Keratinocyte (primary cell): Measurements from ENCODE around the gene FBXL17. TPM values are rescaled to one million over a fixed set of nuclear protein-coding genes. Genes with fewer than 3 reads are reported as not detected.

ENCODE experiments used
- DNase-seq: peaks from one replicate; pipeline ENCODE4 v3.0.0-alpha.2; 2011; ENCODE audit warnings: low read depth, missing footprints, low spot score
- FAIRE-seq: peaks from 2 replicates; lab custom pipeline; 2011; peaks lifted over from hg19 to GRCh38; lab: Jason Lieb, UNC
- H2AFZ ChIP-seq: 2 replicates; pipeline ENCODE4 v1.6.0; 2012; ENCODE audit warnings: low read length, control low read depth, inconsistent platforms; ENCODE audit not compliant: control insufficient read depth
- H3K27ac ChIP-seq: 2 replicates; pipeline ENCODE4 v1.5.1; 2011; ENCODE audit warnings: low read length; ENCODE audit not compliant: control insufficient read depth, insufficient read depth
- H3K27me3 ChIP-seq: 3 replicates; pipeline ENCODE4 v1.6.0; 2011; ENCODE audit warnings: low read length; ENCODE audit not compliant: control insufficient read depth, insufficient read depth; ENCODE audit errors: extremely low read depth
- H3K36me3 ChIP-seq, 2 experiments: 2 replicates in 1 of 2; 3 replicates in 1 of 2; pipeline ENCODE4 v1.5.1; 2011; ENCODE audit warnings: low read length in 2 of 2, mild to moderate bottlenecking in 1 of 2; ENCODE audit not compliant: control insufficient read depth in 2 of 2, insufficient read depth in 2 of 2; ENCODE audit errors: extremely low read depth in 1 of 2
- H3K4me1 ChIP-seq: 3 replicates; pipeline ENCODE4 v1.5.1; 2011; ENCODE audit warnings: low read length; ENCODE audit not compliant: control insufficient read depth, insufficient read depth; ENCODE audit errors: extremely low read depth
- H3K4me2 ChIP-seq: 3 replicates; pipeline ENCODE4 v1.6.0; 2011; ENCODE audit warnings: low read depth, low read length; ENCODE audit not compliant: control insufficient read depth, insufficient read depth; ENCODE audit errors: extremely low read depth
- H3K4me3 ChIP-seq, 3 experiments: fragments of 200-600 bp in 1 of 3; sonication (generic) in 1 of 3; 2 replicates in 2 of 3; 3 replicates in 1 of 3; pipeline ENCODE4 v1.5.1; 2011 to 2016; ENCODE audit warnings: low read length in 3 of 3, mild to moderate bottlenecking in 3 of 3, control low read depth in 2 of 3, inconsistent platforms in 1 of 3, low read depth in 1 of 3, mixed read lengths in 1 of 3, mixed run types in 1 of 3, moderate library complexity in 1 of 3; ENCODE audit not compliant: control insufficient read depth in 2 of 3, insufficient read depth in 2 of 3; ENCODE audit errors: extremely low read depth in 1 of 3
- H3K79me2 ChIP-seq: 2 replicates; pipeline ENCODE4 v1.6.0; 2012; ENCODE audit warnings: low read length; ENCODE audit not compliant: control insufficient read depth, insufficient read depth
- H3K9ac ChIP-seq: 3 replicates; pipeline ENCODE4 v1.6.0; 2011; ENCODE audit warnings: low read length; ENCODE audit not compliant: control insufficient read depth, insufficient read depth; ENCODE audit errors: extremely low read depth
- H3K9me1 ChIP-seq: 3 replicates; pipeline ENCODE4 v1.6.0; 2011; ENCODE audit warnings: low read length; ENCODE audit not compliant: control insufficient read depth, insufficient read depth; ENCODE audit errors: extremely low read depth
- H3K9me3 ChIP-seq: 2 replicates; pipeline ENCODE4 v1.5.1; 2012; ENCODE audit warnings: low read depth, low read length; ENCODE audit not compliant: control insufficient read depth
- H4K20me1 ChIP-seq: 3 replicates; pipeline ENCODE4 v1.6.0; 2011; ENCODE audit warnings: low read length; ENCODE audit not compliant: control insufficient read depth, insufficient read depth; ENCODE audit errors: extremely low read depth
- CTCF ChIP-seq, 3 experiments: IDR thresholded peaks in 1 of 3; conservative IDR thresholded peaks in 1 of 3; optimal IDR thresholded peaks in 1 of 3; 2 replicates in 2 of 3; 3 replicates in 1 of 3; pipeline versions ENCODE3 to v1.5.1; 2011; ENCODE audit warnings: low read length in 3 of 3, mild to moderate bottlenecking in 3 of 3, moderate library complexity in 2 of 3, control low read depth in 1 of 3, inconsistent platforms in 1 of 3; ENCODE audit not compliant: insufficient read depth in 2 of 3; ENCODE audit errors: extremely low read depth in 1 of 3
- EZH2 ChIP-seq: IDR thresholded peaks from one replicate; pipeline ENCODE4 v1.6.1; 2012; ENCODE audit warnings: inconsistent platforms, mild to moderate bottlenecking, low read length, moderate library complexity
- dilution Hi-C: fragments of 300-500 bp; cut with MboI; formaldehyde crosslinking; loops from one replicate; pipeline ENCODE4 v1.7.0; 2020; ENCODE audit warnings: low sequenced_read_pairs; ENCODE audit not compliant: extremely low pct_ligation_motif_present
- polyA plus RNA-seq, 5 experiments: library from polyadenylated mRNA; depleted of rRNA in 3 of 5; stranded (reverse) in 3 of 5; stranded (forward) in 1 of 5; unstranded in 1 of 5; fragments of >200 nt; gene quantifications; 1 replicate in 1 of 5; 2 replicates in 3 of 5; 3 replicates in 1 of 5; pipeline versions ENCODE4 v1.2.1 to v1.2.3, GENCODE V29; 2011 to 2012; ENCODE audit warnings: missing spikeins in 2 of 5, low read depth in 1 of 5, low replicate concordance in 1 of 5

Gene FBXL17
- polyA plus RNA-seq, 1 donor (not counting 4 experiments of a cell fraction or from before 2014, with no cell fraction given), result 5.7 TPM

GRCh38 chr5:107861565-107861964, 520.3 kb downstream of the FBXL17 start:
- Histone ChIP-seq H3K27me3 (no peaks in the 10 kb centered on the region), H4K20me1 (no peaks in the 10 kb centered on the region), H2AFZ (no peak overlapping the region), H3K4me1 (no peaks in the 10 kb centered on the region), H3K79me2 (no peaks in the 10 kb centered on the region), H3K9ac (no peak overlapping the region), H3K9me1 (no peaks in the 10 kb centered on the region), H3K4me2 (no peak overlapping the region), H3K9me3 (no peaks in the 10 kb centered on the region), H3K36me3 (no peaks in the 10 kb centered on the region), H3K27ac (no peak overlapping the region), H3K4me3 (no peak overlapping the region)
- dilution Hi-C loops, result no loop called here
- DNase-seq (no peak), FAIRE-seq (no peak)
- no peak for TF ChIP-seq CTCF (optimal IDR thresholded peaks at IDR 0.05 in 1 of 3, IDR thresholded peaks at IDR 0.05 in 1 of 3, conservative IDR thresholded peaks at IDR 0.05 in 1 of 3; ENCODE audit: extremely low read depth in 1 of 3, insufficient read depth in 2 of 3, low read length in 3 of 3)
- TF ChIP-seq EZH2, result no peak

GRCh38 chr5:107860044-107860443, 521.9 kb downstream of the FBXL17 start:
- no peaks in the 10 kb centered on the region for H3K79me2 ChIP-seq
- no peak overlapping the region for H3K9ac ChIP-seq
- no peaks in the 10 kb centered on the region for H3K9me1 ChIP-seq
- no peak overlapping the region for H3K4me3 ChIP-seq
- no peaks in the 10 kb centered on the region for H3K36me3 ChIP-seq
- no peaks in the 10 kb centered on the region for H3K9me3 ChIP-seq
- no peak for TF ChIP-seq CTCF (optimal IDR thresholded peaks at IDR 0.05 in 1 of 3, IDR thresholded peaks at IDR 0.05 in 1 of 3, conservative IDR thresholded peaks at IDR 0.05 in 1 of 3; ENCODE audit: extremely low read depth in 1 of 3, insufficient read depth in 2 of 3, low read length in 3 of 3)
- TF ChIP-seq EZH2, result no peak
- H3K4me1 ChIP-seq, result no peaks in the 10 kb centered on the region
- DNase-seq (no peak), FAIRE-seq (no peak)
- no peaks in the 10 kb centered on the region for H3K27me3 ChIP-seq
- no peak overlapping the region for H3K4me2 ChIP-seq
- dilution Hi-C loops, result no loop called here
- H2AFZ ChIP-seq, result no peak overlapping the region
- H3K27ac ChIP-seq, result no peak overlapping the region
- H4K20me1 ChIP-seq, result no peaks in the 10 kb centered on the region
